RWPE2 (cell line): ENCODE data around the gene TTC39C.
"Not testable (repeated sequence)": the region's sequence is repeated elsewhere in the genome, so short reads cannot be mapped to it uniquely, and the experiment has no call there.

Source experiments
- ATAC-seq: fragments of 200-7000 bp; cut with Tn5 transposase; 3 replicates; pipeline ENCODE4 v1.9.1; 2021; ENCODE audit warnings: low read depth
- DNase-seq: peaks from one replicate; pipeline ENCODE4 v3.0.0-alpha.2; 2020; ENCODE audit warnings: low spot score
- H3K27ac ChIP-seq: fragments of 450-650 bp; 2 replicates; pipeline ENCODE4 v1.5.1; 2017; ENCODE audit warnings: mild to moderate bottlenecking; ENCODE audit not compliant: poor library complexity, severe bottlenecking
- H3K27me3 ChIP-seq: fragments of 250-450 bp; sonication (Bioruptor Pico); 2 replicates; pipeline ENCODE4 v1.5.1; 2021; ENCODE audit warnings: mild to moderate bottlenecking, moderate library complexity; ENCODE audit not compliant: insufficient read depth, poor library complexity, severe bottlenecking
- H3K36me3 ChIP-seq: fragments of 250-450 bp; sonication (Bioruptor Pico); 2 replicates; pipeline ENCODE4 v1.5.1; 2020; ENCODE audit warnings: low read depth, mild to moderate bottlenecking, moderate library complexity
- H3K4me1 ChIP-seq: fragments of 250-450 bp; sonication (Bioruptor Pico); 2 replicates; pipeline ENCODE4 v1.5.1; 2021; ENCODE audit warnings: mild to moderate bottlenecking, moderate library complexity; ENCODE audit not compliant: insufficient read depth, poor library complexity, severe bottlenecking
- H3K4me3 ChIP-seq: fragments of 250-450 bp; sonication (Bioruptor Pico); 2 replicates; pipeline ENCODE4 v1.5.1; 2021; ENCODE audit warnings: mild to moderate bottlenecking, moderate library complexity; ENCODE audit not compliant: severe bottlenecking
- H3K9me3 ChIP-seq: fragments of 250-450 bp; sonication (Bioruptor Pico); 2 replicates; pipeline ENCODE4 v1.5.1; 2021; ENCODE audit warnings: mild to moderate bottlenecking, moderate library complexity; ENCODE audit not compliant: severe bottlenecking
- CTCF ChIP-seq: fragments of 450-650 bp; IDR thresholded peaks from one replicate; pipeline ENCODE4 v1.5.1; 2017; ENCODE audit warnings: mild to moderate bottlenecking, moderate library complexity; ENCODE audit not compliant: poor library complexity, severe bottlenecking

Gene TTC39C

GRCh38 chr18:24055009-24055804 is 40.7 kb downstream of the TTC39C start:
- H3K4me1 ChIP-seq, result peaks cover 5% of the 10 kb centered on the region

GRCh38 chr18:24055878-24056277 is 41.3 kb downstream of the TTC39C start:
- H3K36me3 ChIP-seq, result no peaks in the 10 kb centered on the region
- no peak for TF ChIP-seq CTCF
- H3K27ac ChIP-seq, result no peak overlapping the region
- ATAC-seq, result no peak
- H3K27me3 ChIP-seq, result no peaks in the 10 kb centered on the region
- no peak overlapping the region for H3K4me3 ChIP-seq
- H3K4me1 ChIP-seq, result peaks cover 5% of the 10 kb centered on the region
- H3K9me3 ChIP-seq, result no peaks in the 10 kb centered on the region
- DNase-seq, result no peak

More at GRCh38 chr18:24055009-24055804, 40.7 kb downstream of the TTC39C start:
- no peak for TF ChIP-seq CTCF
- no peak overlapping the region for H3K4me3 ChIP-seq
- no peaks in the 10 kb centered on the region for H3K27me3 ChIP-seq
- no peak overlapping the region for H3K27ac ChIP-seq
- no peaks in the 10 kb centered on the region for H3K36me3 ChIP-seq
- DNase-seq, result no peak
- no peaks in the 10 kb centered on the region for H3K9me3 ChIP-seq
- ATAC-seq, result no peak

- H3K36me3 ChIP-seq, result no peaks in the 10 kb centered on the region
- H3K4me1 ChIP-seq, result peaks cover 4% of the 10 kb centered on the region
- no peaks in the 10 kb centered on the region for H3K27me3 ChIP-seq
- H3K9me3 ChIP-seq, result no peaks in the 10 kb centered on the region
- DNase-seq (no peak), ATAC-seq (no peak)
- no peak for TF ChIP-seq CTCF
- H3K4me3 ChIP-seq, result no peak overlapping the region
- H3K27ac ChIP-seq, result no peak overlapping the region
These were observed 42.0 kb downstream of the TTC39C start for GRCh38 chr18:24056506-24056905.

GRCh38 chr18:24057804-24058203 is 43.2 kb downstream of the TTC39C start:
- DNase-seq (no peak), ATAC-seq (no peak)
- H3K36me3 ChIP-seq, result no peaks in the 10 kb centered on the region
- no peaks in the 10 kb centered on the region for H3K27me3 ChIP-seq
- H3K4me1 ChIP-seq, result peaks cover 2% of the 10 kb centered on the region
- H3K9me3 ChIP-seq, result no peaks in the 10 kb centered on the region
- no peak overlapping the region for H3K27ac ChIP-seq
- TF ChIP-seq CTCF, result no peak
- no peak overlapping the region for H3K4me3 ChIP-seq

GRCh38 chr18:24059385-24059784 is 44.8 kb downstream of the TTC39C start:
- not testable (repeated sequence) for DNase-seq, H3K36me3 ChIP-seq, H3K9me3 ChIP-seq, H3K27me3 ChIP-seq, H3K27ac ChIP-seq, H3K4me3 ChIP-seq, ATAC-seq
- peaks cover 14% of the 10 kb centered on the region for H3K4me1 ChIP-seq
